HCT116 (cell line): ENCODE measurements around the gene KRT17. TPM values are rescaled to one million over a fixed set of nuclear protein-coding genes. Genes with fewer than 3 reads are reported as not detected.

Experiments used
- ATAC-seq: fragments of 200-7000 bp; cut with Tn5 transposase; 2 replicates; pipeline ENCODE4 v1.9.1; 2020; ENCODE audit warnings: mild to moderate bottlenecking, moderate library complexity
- BruUV-seq: library from RNA; stranded (reverse); fragments of 400-500 nt; replicated peaks from 2 replicates; lab custom pipeline; 2021; lab: Mats Ljungman, UMichigan
- CTCF ChIA-PET: fragments of 300-600 bp; sonication (Branson Sonifier 250); formaldehyde crosslinking; loops from one replicate; lab custom pipeline; 2021; ENCODE audit warnings: antibody characterized with exemption; lab: Charles Lee
- POLR2A ChIA-PET: fragments of 300-600, 350-600 bp; sonication (Branson Sonifier 250); formaldehyde crosslinking; loops from one replicate; lab custom pipeline; 2021; ENCODE audit warnings: antibody characterized with exemption; lab: Charles Lee
- RAD21 ChIA-PET, 2 experiments: fragments of 300-600 bp; sonication (Branson Sonifier 250); formaldehyde crosslinking; loops; one replicate each; lab custom pipeline; 2023; ENCODE audit warnings: low total read pairs in 2 of 2; ENCODE audit not compliant: uncharacterized antibody in 2 of 2, unreplicated experiment in 2 of 2, low non-redundant PET in 1 of 2; lab: Charles Lee
- DNase-seq: peaks from one replicate; pipeline ENCODE4 v3.0.0-alpha.2; 2010; ENCODE audit warnings: low read depth, low spot score
- H2AFZ ChIP-seq: fragments of 200-600 bp; shearing (Covaris generic), sonication (generic); 2 replicates; pipeline ENCODE4 v1.6.1; 2017; ENCODE audit warnings: low read depth, mixed run types, mixed read lengths, antibody characterized with exemption, low read length; ENCODE audit not compliant: poor library complexity, severe bottlenecking
- H3K27ac ChIP-seq: 2 replicates; pipeline ENCODE4 v1.5.1; 2012; ENCODE audit warnings: low read depth, low read length
- H3K27me3 ChIP-seq: fragments of 200-600 bp; sonication (generic); 2 replicates; pipeline ENCODE4 v1.6.1; 2016; ENCODE audit warnings: mixed run types, low read length, mixed read lengths; ENCODE audit not compliant: insufficient read depth
- H3K36me3 ChIP-seq, 2 experiments: fragments of 200-500 bp in 1 of 2; fragments of 200-600 bp in 1 of 2; sonication (Bioruptor generic) in 1 of 2; sonication (generic) in 1 of 2; 2 replicates each; pipeline versions ENCODE4 v1.5.1 to v1.6.1; 2014 to 2016; ENCODE audit warnings: low read length in 2 of 2, inconsistent platforms in 1 of 2, mixed read lengths in 1 of 2, mixed run types in 1 of 2; ENCODE audit not compliant: insufficient read depth in 2 of 2, control insufficient read depth in 1 of 2
- H3K4me1 ChIP-seq, 2 experiments: fragments of 200-600 bp in 1 of 2; sonication (generic) in 1 of 2; 2 replicates each; pipeline versions ENCODE4 v1.5.1 to v1.6.1; 2012 to 2017; ENCODE audit warnings: low read length in 2 of 2, inconsistent platforms in 1 of 2, mild to moderate bottlenecking in 1 of 2, mixed read lengths in 1 of 2, mixed run types in 1 of 2, moderate library complexity in 1 of 2; ENCODE audit not compliant: insufficient read depth in 2 of 2, control insufficient read depth in 1 of 2
- H3K4me2 ChIP-seq: fragments of 200-600 bp; sonication (generic); 2 replicates; pipeline ENCODE4 v1.6.1; 2017; ENCODE audit warnings: mixed run types, low read length, mixed read lengths
- H3K4me3 ChIP-seq, 2 experiments: fragments of 200-600 bp in 1 of 2; sonication (generic) in 1 of 2; replicated peaks in 1 of 2; 2 replicates each; pipeline ENCODE4 v1.5.1; 2011 to 2016; ENCODE audit warnings: low read length in 2 of 2, control low read depth in 1 of 2, low read depth in 1 of 2, mild to moderate bottlenecking in 1 of 2, mixed read lengths in 1 of 2, mixed run types in 1 of 2
- H3K79me2 ChIP-seq: fragments of 200-600 bp; sonication (generic); 2 replicates; pipeline ENCODE4 v1.6.1; 2017; ENCODE audit warnings: mild to moderate bottlenecking, mixed run types, low read length, moderate library complexity, mixed read lengths; ENCODE audit not compliant: insufficient read depth
- H3K9ac ChIP-seq: fragments of 200-600 bp; sonication (generic); 2 replicates; pipeline ENCODE4 v1.6.1; 2016; ENCODE audit warnings: low read length, mixed read lengths
- H3K9me2 ChIP-seq: fragments of 200-600 bp; sonication (generic), shearing (Covaris generic); 2 replicates; pipeline ENCODE4 v1.6.1; 2017; ENCODE audit warnings: mixed run types, mild to moderate bottlenecking, moderate library complexity; ENCODE audit not compliant: insufficient read depth
- H3K9me3 ChIP-seq, 2 experiments: fragments of 200-500 bp in 1 of 2; fragments of 200-600 bp in 1 of 2; sonication (Bioruptor generic) in 1 of 2; sonication (generic) in 1 of 2; 2 replicates each; pipeline ENCODE4 v1.6.1; 2014 to 2017; ENCODE audit warnings: low read length in 2 of 2, mixed read lengths in 2 of 2, inconsistent platforms in 1 of 2, low read depth in 1 of 2, mild to moderate bottlenecking in 1 of 2, mixed run types in 1 of 2, moderate library complexity in 1 of 2; ENCODE audit not compliant: control insufficient read depth in 1 of 2, insufficient read depth in 1 of 2
- H4K20me1 ChIP-seq: fragments of 200-600 bp; sonication (generic), shearing (Covaris generic); 2 replicates; pipeline ENCODE4 v1.6.1; 2017; ENCODE audit warnings: mixed run types, mild to moderate bottlenecking, moderate library complexity; ENCODE audit not compliant: insufficient read depth
- ATF3 ChIP-seq: IDR thresholded peaks from 2 replicates; pipeline ENCODE4 v1.6.1; 2012
- CBX3 ChIP-seq: IDR thresholded peaks from 2 replicates; pipeline ENCODE4 v1.6.1; 2012; ENCODE audit warnings: low read depth
- EGR1 ChIP-seq: IDR thresholded peaks from 2 replicates; pipeline ENCODE4 v1.6.1; 2012; ENCODE audit warnings: low read depth
- FOSL1 ChIP-seq: IDR thresholded peaks from 2 replicates; pipeline ENCODE4 v1.6.1; 2012; ENCODE audit warnings: low read depth
- MAX ChIP-seq: IDR thresholded peaks from 2 replicates; pipeline ENCODE4 v1.6.1; 2012
- POLR2A ChIP-seq: IDR thresholded peaks from 2 replicates; pipeline ENCODE4 v1.7.0; 2011; ENCODE audit warnings: borderline replicate concordance; ENCODE audit not compliant: insufficient read depth, insufficient read length; ENCODE audit errors: extremely low read depth
- POLR2AphosphoS5 ChIP-seq: IDR thresholded peaks from 2 replicates; pipeline ENCODE4 v1.6.1; 2011; ENCODE audit warnings: mild to moderate bottlenecking, low read depth, low read length, moderate library complexity
- RAD21 ChIP-seq: IDR thresholded peaks from 2 replicates; pipeline ENCODE4 v1.6.1; 2012; ENCODE audit warnings: low read depth, mild to moderate bottlenecking
- SIN3A ChIP-seq: IDR thresholded peaks from 2 replicates; pipeline ENCODE4 v1.6.1; 2012; ENCODE audit warnings: low read depth
- SP1 ChIP-seq: IDR thresholded peaks from 2 replicates; pipeline ENCODE4 v1.6.1; 2012; ENCODE audit warnings: low read depth
- SRF ChIP-seq: IDR thresholded peaks from 2 replicates; pipeline ENCODE4 v1.6.1; 2012; ENCODE audit warnings: low read depth
- TCF7L2 ChIP-seq: IDR thresholded peaks from 2 replicates; pipeline ENCODE4 v1.7.0; 2011; ENCODE audit warnings: borderline replicate concordance, inconsistent platforms; ENCODE audit not compliant: insufficient read depth, insufficient read length; ENCODE audit errors: extremely low read depth
- YY1 ChIP-seq: IDR thresholded peaks from 2 replicates; pipeline ENCODE4 v1.6.1; 2011; ENCODE audit warnings: low read length, low read depth, moderate library complexity, mild to moderate bottlenecking; ENCODE audit not compliant: insufficient replicate concordance; ENCODE audit errors: extremely low read depth
- ZNF274 ChIP-seq: fragments of 200-500 bp; sonication (Bioruptor generic); IDR thresholded peaks from 2 replicates; pipeline ENCODE4 v1.6.1; 2014; ENCODE audit warnings: mild to moderate bottlenecking, low read depth, low read length, inconsistent platforms
- intact Hi-C: fragments of 100-400 bp; cut with micrococcal nuclease; formaldehyde crosslinking; loops from 2 replicates; pipeline ENCODE4 v1.10.0; 2022
- total RNA-seq: library from RNA; stranded (reverse); gene quantifications from one replicate; pipeline ENCODE4 v1.2.1, GENCODE V29; 2021; ENCODE audit not compliant: unreplicated experiment
- TF ChIP-seq, protein P1 (sequence below), 3 experiments: fragments of 200-600 bp in 1 of 3; sonication (generic) in 1 of 3; IDR thresholded peaks in 2 of 3; conservative IDR thresholded peaks in 1 of 3; 2 replicates each; pipeline ENCODE4 v1.5.1; 2012 to 2017; ENCODE audit warnings: low read depth in 2 of 3, low read length in 2 of 3, antibody characterized with exemption in 1 of 3, borderline replicate concordance in 1 of 3, control low read depth in 1 of 3, mild to moderate bottlenecking in 1 of 3, mixed read lengths in 1 of 3, mixed run types in 1 of 3, moderate library complexity in 1 of 3; ENCODE audit not compliant: insufficient read depth in 1 of 3

KRT17 gene
- total RNA-seq, 1 experiment from 2014 or later, result not detected

DNA sequence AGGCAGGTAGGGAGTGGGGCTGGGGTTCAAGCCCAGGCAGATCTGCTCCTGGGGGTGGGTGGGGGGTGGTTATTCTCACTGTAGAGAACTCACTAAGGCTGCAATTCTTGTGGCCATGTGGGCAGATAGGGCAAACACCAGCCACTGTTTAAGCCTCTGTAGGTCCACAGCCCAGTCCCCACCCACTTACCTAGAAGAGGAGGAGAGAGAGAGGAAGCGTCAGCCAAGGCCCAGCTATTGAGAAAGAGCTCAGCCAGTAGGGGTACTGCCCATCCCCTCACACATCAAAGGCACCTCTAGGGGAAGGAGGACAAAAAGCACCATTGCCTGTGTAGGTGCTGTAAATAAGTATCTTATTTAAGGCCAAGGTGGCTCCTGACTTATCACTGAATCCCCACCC lies 24.7 kb downstream of the KRT17 start:
- no peaks in the 10 kb centered on the region for H4K20me1 ChIP-seq
- ChIA-PET POLR2A (no interaction called here), CTCF (no interaction called here), RAD21 (no interaction called here)
- H2AFZ ChIP-seq, result no peak overlapping the region
- H3K9me2 ChIP-seq, result no peaks in the 10 kb centered on the region
- no peaks in the 10 kb centered on the region for H3K79me2 ChIP-seq
- H3K9ac ChIP-seq, result no peak overlapping the region
- no peak overlapping the region for H3K4me3 ChIP-seq
- no peak overlapping the region for H3K4me2 ChIP-seq
- ATAC-seq (no peak), DNase-seq (no peak)
- TF ChIP-seq RAD21 (no peak), TCF7L2 (no peak), ZNF274 (no peak), POLR2AphosphoS5 (no peak), SRF (no peak), EGR1 (no peak), SP1 (no peak), POLR2A (no peak)
- no TSS peak for BruUV-seq
- H3K27me3 ChIP-seq, result no peaks in the 10 kb centered on the region
- no peaks in the 10 kb centered on the region for H3K9me3 ChIP-seq
- H3K4me1 ChIP-seq, result no peaks in the 10 kb centered on the region
- H3K36me3 ChIP-seq, result no peaks in the 10 kb centered on the region
- H3K27ac ChIP-seq, result no peak overlapping the region
- intact Hi-C loops, result no loop called here

DNA sequence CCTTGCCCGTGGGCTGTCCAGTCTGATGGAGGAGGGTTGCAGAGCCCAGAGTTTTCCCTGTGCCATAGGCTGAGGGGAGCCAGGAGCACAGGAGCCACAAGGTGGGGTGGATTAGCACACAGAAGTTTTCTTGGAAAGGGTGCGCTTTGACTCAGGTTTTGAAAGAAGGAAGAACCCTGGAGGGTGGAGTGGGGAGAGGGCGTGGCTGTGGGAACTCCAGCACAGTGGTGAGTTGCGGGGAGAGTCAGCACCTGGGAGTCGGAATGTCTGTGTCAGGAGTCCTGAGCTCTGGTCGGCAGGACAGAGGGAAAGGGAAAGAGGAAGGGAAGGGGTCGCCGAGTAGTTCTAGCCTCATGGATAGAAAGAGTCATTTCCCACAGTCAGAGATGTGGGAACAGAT lies 28.8 kb downstream of the KRT17 start:
- no peak for ATAC-seq
- DNase-seq, result no peak
- ChIA-PET POLR2A (no interaction called here), CTCF (interaction anchor here (1.6 kb wide), 1 partner anchor 53 kb away, joined by 7 read pairs; no protein-coding TSS in a partner anchor), RAD21 (no interaction called here)
- H3K4me3 ChIP-seq, result no peak overlapping the region
- H3K27ac ChIP-seq, result no peak overlapping the region
- intact Hi-C loops, result no loop called here
- H3K79me2 ChIP-seq, result no peaks in the 10 kb centered on the region
- H3K9me2 ChIP-seq, result no peaks in the 10 kb centered on the region
- H3K4me2 ChIP-seq, result no peak overlapping the region
- H3K9ac ChIP-seq, result no peak overlapping the region
- H3K36me3 ChIP-seq, result no peaks in the 10 kb centered on the region
- no peaks in the 10 kb centered on the region for H3K4me1 ChIP-seq
- H4K20me1 ChIP-seq, result no peaks in the 10 kb centered on the region
- BruUV-seq, result no TSS peak
- H3K9me3 ChIP-seq, result no peaks in the 10 kb centered on the region
- H2AFZ ChIP-seq, result no peak overlapping the region
- TF ChIP-seq CBX3, result no peak
- no peak for TF ChIP-seq TCF7L2
- TF ChIP-seq ATF3, result no peak
- TF ChIP-seq SRF, result no peak
- TF ChIP-seq, protein P1, sequence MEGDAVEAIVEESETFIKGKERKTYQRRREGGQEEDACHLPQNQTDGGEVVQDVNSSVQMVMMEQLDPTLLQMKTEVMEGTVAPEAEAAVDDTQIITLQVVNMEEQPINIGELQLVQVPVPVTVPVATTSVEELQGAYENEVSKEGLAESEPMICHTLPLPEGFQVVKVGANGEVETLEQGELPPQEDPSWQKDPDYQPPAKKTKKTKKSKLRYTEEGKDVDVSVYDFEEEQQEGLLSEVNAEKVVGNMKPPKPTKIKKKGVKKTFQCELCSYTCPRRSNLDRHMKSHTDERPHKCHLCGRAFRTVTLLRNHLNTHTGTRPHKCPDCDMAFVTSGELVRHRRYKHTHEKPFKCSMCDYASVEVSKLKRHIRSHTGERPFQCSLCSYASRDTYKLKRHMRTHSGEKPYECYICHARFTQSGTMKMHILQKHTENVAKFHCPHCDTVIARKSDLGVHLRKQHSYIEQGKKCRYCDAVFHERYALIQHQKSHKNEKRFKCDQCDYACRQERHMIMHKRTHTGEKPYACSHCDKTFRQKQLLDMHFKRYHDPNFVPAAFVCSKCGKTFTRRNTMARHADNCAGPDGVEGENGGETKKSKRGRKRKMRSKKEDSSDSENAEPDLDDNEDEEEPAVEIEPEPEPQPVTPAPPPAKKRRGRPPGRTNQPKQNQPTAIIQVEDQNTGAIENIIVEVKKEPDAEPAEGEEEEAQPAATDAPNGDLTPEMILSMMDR (IDR thresholded peaks at IDR 0.05 in 2 of 3, conservative IDR thresholded peaks at IDR 0.05 in 1 of 3; ENCODE audit: borderline replicate concordance in 1 of 3, insufficient read depth in 1 of 3, low read depth in 2 of 3, low read length in 2 of 3), result no peak
- no peak for TF ChIP-seq EGR1
- TF ChIP-seq SIN3A, result no peak
- TF ChIP-seq YY1, result no peak
- TF ChIP-seq MAX, result no peak
- no peak for TF ChIP-seq FOSL1
- H3K27me3 ChIP-seq, result no peaks in the 10 kb centered on the region
